Measurements from ENCODE around the gene RNF157. TPM values are rescaled to one million over a fixed set of nuclear protein-coding genes. Genes with fewer than 3 reads are reported as not detected.

RNF157 gene
- total and polyA plus RNA-seq, 2 of the 13 experiments (the other 11 are each of a cell fraction or from before 2014, with no cell fraction given), result 0.44 to 1.5 TPM

- TF ChIP-seq SALL2 (CRISPR knock-in tag; IDR thresholded peaks at IDR 0.05) (0 out of 2 replicates have a peak, but pooled peaks have one; percentile 16), SNRNP70 (IDR thresholded peaks at IDR 0.05; ENCODE audit: low read depth, low read length) (no peak), KLF13 (CRISPR knock-in tag; IDR thresholded peaks at IDR 0.05) (no peak), LBX2 (CRISPR knock-in tag; IDR thresholded peaks at IDR 0.05; ENCODE audit: borderline replicate concordance) (0 out of 2 replicates have a peak, but pooled peaks have one; percentile 77), XRCC5 (optimal IDR thresholded peaks at IDR 0.05; ENCODE audit: low read length) (no peak), ZNF12 (CRISPR knock-in tag; IDR thresholded peaks at IDR 0.05) (no peak), ZNF33A (CRISPR knock-in tag; IDR thresholded peaks at IDR 0.05; ENCODE audit: borderline replicate concordance) (no peak), ISX (CRISPR knock-in tag; conservative IDR thresholded peaks at IDR 0.05) (no peak), ZNF839 (CRISPR knock-in tag; IDR thresholded peaks at IDR 0.05; ENCODE audit: borderline replicate concordance) (peak; percentile 39; the same call in 1 of the 2 replicates), RFX1 (IDR thresholded peaks at IDR 0.05) (no peak), ZNF703 (CRISPR knock-in tag; IDR thresholded peaks at IDR 0.05; ENCODE audit: borderline replicate concordance) (no peak), MXI1 (IDR thresholded peaks at IDR 0.05; ENCODE audit: borderline replicate concordance, low read depth, low read length) (no peak), ZNF614 (CRISPR knock-in tag; IDR thresholded peaks at IDR 0.05; ENCODE audit: borderline replicate concordance) (0 out of 2 replicates have a peak, but pooled peaks have one; percentile 37), BCL3 (CRISPR knock-in tag; IDR thresholded peaks at IDR 0.05) (no peak), ELF1 (CRISPR knock-in tag; IDR thresholded peaks at IDR 0.05) (no peak), RXRA (CRISPR knock-in tag; IDR thresholded peaks at IDR 0.05) (no peak), GPN1 (CRISPR knock-in tag; IDR thresholded peaks at IDR 0.05; ENCODE audit: borderline replicate concordance) (0 out of 2 replicates have a peak, but pooled peaks have one; percentile 46), SOX6 (IDR thresholded peaks at IDR 0.05) (no peak), SOX6 (CRISPR knock-in tag; IDR thresholded peaks at IDR 0.05) (no peak), ZNF530 (CRISPR knock-in tag; IDR thresholded peaks at IDR 0.05; ENCODE audit: low read depth) (0 out of 2 replicates have a peak, but pooled peaks have one; percentile 57), KAT8 (CRISPR knock-in tag; IDR thresholded peaks at IDR 0.05) (no peak), ZNF788 (CRISPR knock-in tag; IDR thresholded peaks at IDR 0.05; ENCODE audit: borderline replicate concordance) (0 out of 2 replicates have a peak, but pooled peaks have one; percentile 10), BRCA1 (CRISPR knock-in tag; IDR thresholded peaks at IDR 0.05) (no peak), SAP130 (CRISPR knock-in tag; IDR thresholded peaks at IDR 0.05; ENCODE audit: low read depth) (no peak), EP300 (IDR thresholded peaks at IDR 0.05; ENCODE audit: low read depth in 2 of 2, low read length in 2 of 2) (no peak), EP300 (CRISPR knock-in tag; IDR thresholded peaks at IDR 0.05; ENCODE audit: borderline replicate concordance) (peak; percentile 36; the same call in 1 of the 2 replicates), ATAD3A (CRISPR knock-in tag; IDR thresholded peaks at IDR 0.05) (no peak), ZNF616 (CRISPR knock-in tag; IDR thresholded peaks at IDR 0.05; ENCODE audit: low read depth) (no peak), HIC2 (CRISPR knock-in tag; IDR thresholded peaks at IDR 0.05; ENCODE audit: low read depth) (0 out of 2 replicates have a peak, but pooled peaks have one; percentile 36), RFXAP (CRISPR knock-in tag; IDR thresholded peaks at IDR 0.05; ENCODE audit: borderline replicate concordance) (0 out of 2 replicates have a peak, but pooled peaks have one; percentile 9), EZH2 (conservative IDR thresholded peaks at IDR 0.05; ENCODE audit: low read depth, low read length) (no peak), ZNF772 (CRISPR knock-in tag; IDR thresholded peaks at IDR 0.05) (0 out of 2 replicates have a peak, but pooled peaks have one; percentile 26)
Measured at GRCh38 chr17:76102944-76103273, 137.4 kb downstream of the RNF157 start (continued).
